Measurements from ENCODE around the gene SH3RF3. TPM values are rescaled to one million over a fixed set of nuclear protein-coding genes. Genes with fewer than 3 reads are reported as not detected.

Gene SH3RF3
- total RNA-seq, 2 donors from 2014 or later = 1.5 to 1.8 TPM

- Histone ChIP-seq H3K36me3 (ENCODE audit: control insufficient read depth, insufficient read depth, low read length) (no peaks in the 10 kb centered on the region), H3K27ac (ENCODE audit: low read depth, low read length) (no peak overlapping the region), H3K9ac (ENCODE audit: extremely low read depth, low read length, poor library complexity, severe bottlenecking) (no peak overlapping the region), H3K4me3 (ENCODE audit: low read length) (no peak overlapping the region), H3K9me3 (ENCODE audit: control insufficient read depth, low read length) (no peaks in the 10 kb centered on the region), H3K4me1 (ENCODE audit: control insufficient read depth, insufficient read depth, low read length) (peaks cover 18% of the 10 kb centered on the region), H3K27me3 (ENCODE audit: control insufficient read depth, insufficient read depth, low read length, poor library complexity, severe bottlenecking) (no peaks in the 10 kb centered on the region)
- no peaks in the 10 kb centered on the region for H3K36me3 Mint-ChIP-seq (ENCODE audit: low read depth)
- H3K4me1 Mint-ChIP-seq = peaks cover 26% of the 10 kb centered on the region
- H3K27me3 Mint-ChIP-seq (ENCODE audit: insufficient read depth) = peaks cover 3% of the 10 kb centered on the region
- 89 to 94% methylated on average over 18 to 19 of the region's 19 CpGs for WGBS, 2 experiments (ENCODE audit: insufficient coverage in 1 of 2, insufficient read length in 1 of 2)
- no peak for DNase-seq
- H3K9me3 Mint-ChIP-seq = no peaks in the 10 kb centered on the region
- no peak overlapping the region for H3K27ac Mint-ChIP-seq
- no peak overlapping the region for H3K4me3 Mint-ChIP-seq
- TF ChIP-seq CTCF (conservative IDR thresholded peaks at IDR 0.05) = no peak
Measured at GRCh38 chr2:109196081-109196875, 67.3 kb downstream of the SH3RF3 start.

- Histone ChIP-seq H3K27me3 (ENCODE audit: control insufficient read depth, insufficient read depth, low read length, poor library complexity, severe bottlenecking) (no peaks in the 10 kb centered on the region), H3K4me1 (ENCODE audit: control insufficient read depth, insufficient read depth, low read length) (peaks cover 21% of the 10 kb centered on the region), H3K27ac (ENCODE audit: low read depth, low read length) (no peak overlapping the region), H3K9ac (ENCODE audit: extremely low read depth, low read length, poor library complexity, severe bottlenecking) (no peak overlapping the region), H3K4me3 (ENCODE audit: low read length) (no peak overlapping the region), H3K9me3 (ENCODE audit: control insufficient read depth, low read length) (no peaks in the 10 kb centered on the region), H3K36me3 (ENCODE audit: control insufficient read depth, insufficient read depth, low read length) (no peaks in the 10 kb centered on the region)
- H3K27me3 Mint-ChIP-seq (ENCODE audit: insufficient read depth) = peaks cover 8% of the 10 kb centered on the region
- H3K9me3 Mint-ChIP-seq = no peaks in the 10 kb centered on the region
- H3K36me3 Mint-ChIP-seq (ENCODE audit: low read depth) = no peaks in the 10 kb centered on the region
- 90% methylated on average over 5 to 6 of the region's 6 CpGs for WGBS, 2 experiments (ENCODE audit: insufficient coverage in 1 of 2, insufficient read length in 1 of 2)
- no peak overlapping the region for H3K4me3 Mint-ChIP-seq
- no peak for TF ChIP-seq CTCF (conservative IDR thresholded peaks at IDR 0.05)
- no peak for DNase-seq
- peaks cover 38% of the 10 kb centered on the region for H3K4me1 Mint-ChIP-seq
- no peak overlapping the region for H3K27ac Mint-ChIP-seq
Measured at GRCh38 chr2:109197491-109198418, 68.8 kb downstream of the SH3RF3 start.

- peaks cover 55% of the 10 kb centered on the region for H3K4me1 Mint-ChIP-seq
- 94% methylated on average over 4 of the region's 4 CpGs; no CpG with 5 or more reads in 1 of the 2 experiments for WGBS, 2 experiments (ENCODE audit: insufficient coverage in 1 of 2, insufficient read length in 1 of 2)
- peaks cover 16% of the 10 kb centered on the region for H3K27me3 Mint-ChIP-seq (ENCODE audit: insufficient read depth)
- no peak overlapping the region for H3K27ac Mint-ChIP-seq
- Histone ChIP-seq H3K27me3 (ENCODE audit: control insufficient read depth, insufficient read depth, low read length, poor library complexity, severe bottlenecking) (no peaks in the 10 kb centered on the region), H3K9ac (ENCODE audit: extremely low read depth, low read length, poor library complexity, severe bottlenecking) (no peak overlapping the region), H3K4me1 (ENCODE audit: control insufficient read depth, insufficient read depth, low read length) (peaks cover 33% of the 10 kb centered on the region), H3K9me3 (ENCODE audit: control insufficient read depth, low read length) (no peaks in the 10 kb centered on the region), H3K27ac (ENCODE audit: low read depth, low read length) (no peak overlapping the region), H3K36me3 (ENCODE audit: control insufficient read depth, insufficient read depth, low read length) (no peaks in the 10 kb centered on the region), H3K4me3 (ENCODE audit: low read length) (no peak overlapping the region)
- no peaks in the 10 kb centered on the region for H3K36me3 Mint-ChIP-seq (ENCODE audit: low read depth)
- DNase-seq = no peak
- H3K4me3 Mint-ChIP-seq = no peak overlapping the region
- no peaks in the 10 kb centered on the region for H3K9me3 Mint-ChIP-seq
- no peak for TF ChIP-seq CTCF (conservative IDR thresholded peaks at IDR 0.05)
Measured at GRCh38 chr2:109199790-109200189, 70.8 kb downstream of the SH3RF3 start.
